SK-N-DZ (cell line): ENCODE data around the gene CPN2.

ENCODE experiments used
- DNase-seq: peaks from one replicate; pipeline ENCODE4 v3.0.0-alpha.2; 2015; ENCODE audit warnings: low spot score

CPN2 gene

GRCh38 chr3:194352667-194353246, 1.6 kb upstream of the CPN2 start:
- DNase-seq, result no peak

GRCh38 chr3:194351952-194352536, 916 bp upstream of the CPN2 start:
- no peak for DNase-seq

- DNase-seq, result no peak
Observed at GRCh38 chr3:194350726-194351071, 429 bp downstream of the CPN2 start.

- no peak for DNase-seq
Observed at GRCh38 chr3:194348354-194348753, 2.8 kb downstream of the CPN2 start.

GRCh38 chr3:194346621-194347020, 4.5 kb downstream of the CPN2 start:
- DNase-seq, result no peak

- DNase-seq, result no peak
Observed at GRCh38 chr3:194346035-194346434, 5.1 kb downstream of the CPN2 start.

GRCh38 chr3:194344012-194344411, 7.1 kb downstream of the CPN2 start:
- peak; percentile 66 for DNase-seq

GRCh38 chr3:194343561-194343893, 7.6 kb downstream of the CPN2 start:
- DNase-seq, result no peak

- no peak for DNase-seq
Observed at GRCh38 chr3:194342861-194343560, 8.1 kb downstream of the CPN2 start.

GRCh38 chr3:194340757-194341400, 10.2 kb downstream of the CPN2 start:
- DNase-seq, result no peak

GRCh38 chr3:194339840-194340239, 11.3 kb downstream of the CPN2 start:
- no peak for DNase-seq

- no peak for DNase-seq
Observed at GRCh38 chr3:194339356-194339755, 11.8 kb downstream of the CPN2 start.

- DNase-seq, result no peak
Observed at GRCh38 chr3:194337965-194338753, 13.0 kb downstream of the CPN2 start.

- DNase-seq, result no peak
Observed at GRCh38 chr3:194336601-194337355, 14.3 kb downstream of the CPN2 start.

GRCh38 chr3:194333981-194334320, 17.2 kb downstream of the CPN2 start:
- no peak for DNase-seq

GRCh38 chr3:194333212-194333980, 17.7 kb downstream of the CPN2 start:
- peak; percentile 86 for DNase-seq

- DNase-seq, result no peak
Observed at GRCh38 chr3:194332858-194333211, 18.3 kb downstream of the CPN2 start.

GRCh38 chr3:194330579-194330978, 20.5 kb downstream of the CPN2 start:
- no peak for DNase-seq

- no peak for DNase-seq
Observed at GRCh38 chr3:194330160-194330559, 21.0 kb downstream of the CPN2 start.

- DNase-seq, result no peak
Observed at GRCh38 chr3:194329583-194329965, 21.6 kb downstream of the CPN2 start.
